Activated CD8-positive, alpha-beta memory T cell treated with anti-CD3 and anti-CD28 coated beads, Interleukin-2, amount 50 U/mL, for 4 hours (primary cell): ENCODE measurements around the gene GRIK4.
"Not testable (repeated sequence)": the region's sequence is repeated elsewhere in the genome, so short reads cannot be mapped to it uniquely, and the experiment has no call there.

Source experiments
- DNase-seq: peaks from one replicate; pipeline ENCODE4 v3.0.0-alpha.2; 2020

Gene GRIK4

DNA sequence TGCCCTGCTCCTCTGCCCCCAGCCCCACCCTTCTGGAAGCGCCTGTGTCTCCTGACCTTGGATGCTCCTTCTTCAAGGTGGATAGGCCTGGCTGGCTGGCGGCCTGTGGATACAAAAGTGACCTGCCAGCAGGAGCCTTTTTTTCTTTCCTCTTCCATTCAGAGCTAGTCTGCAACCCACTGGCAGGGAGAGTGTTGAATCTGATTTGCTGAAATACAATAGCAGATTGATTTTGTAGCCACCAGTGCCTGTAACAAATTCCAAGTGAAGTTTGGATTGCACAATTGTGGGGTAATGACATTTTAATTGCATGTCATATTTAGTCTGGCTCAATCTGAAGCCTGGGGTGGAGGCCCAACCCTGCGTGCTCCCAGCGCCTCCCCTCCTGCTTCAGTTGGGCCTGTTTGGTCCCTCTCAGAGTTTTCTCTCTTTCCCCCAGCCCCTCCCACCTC lies 97.2 kb downstream of the GRIK4 start:
- no peak for DNase-seq

DNA sequence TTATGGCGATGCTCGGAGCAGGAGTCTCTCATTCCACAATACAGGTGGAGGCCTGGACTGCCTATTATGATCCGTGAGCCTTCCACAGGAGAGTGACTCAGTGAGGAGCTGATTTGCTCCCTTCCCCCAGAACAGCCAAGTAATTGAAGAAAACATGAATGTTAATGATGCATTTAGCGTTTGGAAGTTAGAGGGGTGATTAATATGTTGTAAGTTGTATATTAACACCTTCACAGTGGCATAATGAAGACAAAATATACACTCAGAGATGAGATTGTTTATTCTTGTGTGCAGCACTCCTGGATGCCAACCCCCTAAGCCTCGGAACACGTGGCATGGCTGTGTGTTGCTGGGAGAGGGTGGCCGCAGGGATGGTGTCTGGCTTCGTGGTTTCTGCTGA lies 98.6 kb downstream of the GRIK4 start:
- no peak for DNase-seq

DNA sequence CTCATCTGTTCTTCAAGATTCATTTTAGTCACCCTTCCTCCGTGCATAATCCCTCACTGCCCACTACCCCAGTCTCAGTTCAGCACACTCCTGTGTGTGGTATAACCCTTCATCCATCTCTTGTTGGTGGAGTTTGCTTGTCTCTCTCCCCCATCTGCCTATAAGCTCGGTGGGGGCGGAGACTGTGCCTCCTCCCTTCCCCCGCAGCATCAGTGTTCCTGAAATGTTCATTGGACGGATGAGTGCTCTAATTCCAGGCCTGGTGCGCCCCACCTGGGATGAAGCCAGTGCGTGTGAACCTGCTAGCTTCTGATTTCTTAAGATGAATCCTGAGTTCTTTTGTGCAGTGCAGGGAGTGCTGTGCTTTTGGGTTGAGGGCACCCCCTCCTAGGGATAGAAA lies 100.0 kb downstream of the GRIK4 start:
- no peak for DNase-seq

DNA sequence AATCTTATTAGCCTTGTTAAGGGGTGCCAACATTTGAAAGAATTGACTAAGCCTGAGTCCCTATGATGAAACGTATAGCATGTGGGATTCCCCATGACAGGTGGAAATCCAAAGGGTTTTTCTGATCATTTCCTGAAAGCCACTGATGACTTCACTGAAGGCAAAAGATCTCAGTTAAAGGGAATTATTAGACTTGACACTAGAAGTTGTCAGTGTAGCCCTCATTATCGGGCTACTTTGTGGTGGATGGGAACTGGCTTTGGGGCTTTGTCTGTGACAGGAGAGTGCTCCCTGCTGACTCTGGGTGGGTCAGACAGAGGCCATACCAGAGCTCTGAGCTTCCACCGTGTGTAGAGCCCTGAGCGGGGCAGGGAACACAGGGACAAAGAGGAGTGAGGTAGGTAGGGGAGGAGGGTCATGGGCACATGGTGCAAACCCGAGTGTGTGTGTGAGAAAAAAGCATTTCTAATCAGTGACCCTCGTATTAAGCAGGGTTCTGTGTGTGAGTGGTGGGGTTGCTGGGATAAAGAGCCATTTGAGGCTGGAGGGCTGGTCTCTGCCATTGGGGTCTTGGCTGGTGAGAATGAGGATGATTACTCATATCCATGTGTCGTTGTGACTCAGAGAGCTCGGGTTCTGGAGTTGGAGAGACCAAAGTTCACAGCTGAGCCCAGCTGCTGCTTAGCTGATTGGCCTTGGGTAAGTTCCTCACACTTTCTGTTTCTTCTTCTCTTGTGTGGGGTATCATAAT lies 101.1 kb downstream of the GRIK4 start:
- DNase-seq, result no peak

DNA sequence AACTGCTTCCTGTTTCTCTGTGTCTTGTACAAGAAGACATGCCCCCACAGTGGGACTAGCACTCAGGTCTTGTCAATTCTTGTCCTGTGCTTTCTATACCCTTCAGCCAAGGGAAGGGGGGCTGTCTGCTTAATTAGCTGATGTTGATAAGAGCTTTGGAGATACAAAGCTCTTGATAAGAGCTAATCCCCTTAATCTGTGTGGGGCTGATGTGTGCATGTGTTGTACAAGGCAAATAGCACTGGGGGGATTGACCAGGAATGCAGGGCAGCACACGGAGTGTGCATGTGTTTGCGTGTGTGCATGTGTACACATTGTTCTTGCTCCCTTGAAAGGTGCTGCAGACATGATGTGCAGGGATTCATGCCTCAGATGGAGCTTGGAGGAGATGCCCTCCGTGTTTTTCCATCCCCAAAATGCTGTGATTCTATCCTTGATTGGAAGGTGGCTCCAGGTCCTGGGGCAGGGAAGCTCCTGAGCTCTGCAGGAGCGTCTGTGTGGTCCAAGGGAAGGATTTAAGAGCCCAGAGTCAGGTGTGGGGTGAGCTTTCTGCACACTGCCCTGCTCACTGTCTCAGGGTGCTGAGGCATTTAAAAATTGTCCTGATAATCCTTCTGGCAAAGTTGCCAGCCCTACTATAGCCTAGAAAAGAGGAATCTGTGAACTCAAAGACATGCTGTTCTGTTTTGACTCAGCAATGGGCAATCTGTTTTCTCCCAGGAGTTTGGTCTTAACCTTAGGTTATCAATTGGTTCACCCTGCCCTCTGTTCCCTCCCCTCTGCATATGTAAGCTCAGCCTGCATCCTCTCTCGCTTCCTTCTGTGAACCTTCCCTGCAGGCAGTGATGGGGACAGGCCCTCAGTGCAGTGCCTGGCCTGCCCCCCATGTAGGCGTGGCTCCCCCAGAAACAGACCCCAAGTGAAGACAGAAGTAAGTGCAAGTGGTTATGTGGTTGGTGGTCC lies 102.0 kb downstream of the GRIK4 start:
- DNase-seq, result no peak

DNA sequence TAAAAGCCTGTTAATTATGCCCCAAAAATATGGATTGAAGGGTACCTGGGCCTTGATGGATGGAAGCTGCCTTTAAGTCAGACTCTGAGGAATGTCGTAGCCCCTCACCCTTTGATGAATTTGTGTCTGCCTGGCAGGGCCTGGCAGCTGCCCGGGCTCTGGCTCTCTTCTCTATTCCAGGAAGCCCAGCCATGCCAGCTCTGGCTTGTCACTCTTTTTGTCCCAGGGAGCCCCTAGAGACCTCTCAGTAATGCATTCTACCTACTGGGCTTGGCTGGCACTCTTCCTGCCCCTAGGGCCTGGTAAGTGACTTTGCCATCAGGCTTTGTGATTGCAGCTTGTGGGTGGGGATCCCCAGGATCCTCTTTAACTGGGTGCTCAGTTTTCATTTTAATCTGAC lies 103.8 kb downstream of the GRIK4 start:
- no peak for DNase-seq

DNA sequence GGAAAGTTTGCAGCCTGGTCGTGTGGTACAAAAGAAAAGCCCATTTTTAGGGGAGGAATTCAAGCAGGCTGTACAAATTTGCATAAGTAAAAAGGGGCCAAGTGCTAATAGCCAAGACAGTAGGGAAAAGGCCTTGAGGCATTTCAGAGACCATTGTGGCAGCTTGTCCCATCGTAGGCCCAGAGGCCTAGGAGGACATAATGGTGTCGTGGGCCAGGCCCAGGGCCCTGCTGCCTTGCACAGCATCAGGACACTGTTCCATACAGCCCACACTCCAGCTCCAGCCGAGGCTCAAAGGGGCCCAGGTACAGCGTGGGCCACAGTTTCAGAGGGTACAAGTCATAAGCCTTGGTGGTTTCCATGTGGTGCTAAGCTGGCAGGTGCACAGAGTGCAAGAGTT lies 106.9 kb downstream of the GRIK4 start:
- DNase-seq, result no peak

DNA sequence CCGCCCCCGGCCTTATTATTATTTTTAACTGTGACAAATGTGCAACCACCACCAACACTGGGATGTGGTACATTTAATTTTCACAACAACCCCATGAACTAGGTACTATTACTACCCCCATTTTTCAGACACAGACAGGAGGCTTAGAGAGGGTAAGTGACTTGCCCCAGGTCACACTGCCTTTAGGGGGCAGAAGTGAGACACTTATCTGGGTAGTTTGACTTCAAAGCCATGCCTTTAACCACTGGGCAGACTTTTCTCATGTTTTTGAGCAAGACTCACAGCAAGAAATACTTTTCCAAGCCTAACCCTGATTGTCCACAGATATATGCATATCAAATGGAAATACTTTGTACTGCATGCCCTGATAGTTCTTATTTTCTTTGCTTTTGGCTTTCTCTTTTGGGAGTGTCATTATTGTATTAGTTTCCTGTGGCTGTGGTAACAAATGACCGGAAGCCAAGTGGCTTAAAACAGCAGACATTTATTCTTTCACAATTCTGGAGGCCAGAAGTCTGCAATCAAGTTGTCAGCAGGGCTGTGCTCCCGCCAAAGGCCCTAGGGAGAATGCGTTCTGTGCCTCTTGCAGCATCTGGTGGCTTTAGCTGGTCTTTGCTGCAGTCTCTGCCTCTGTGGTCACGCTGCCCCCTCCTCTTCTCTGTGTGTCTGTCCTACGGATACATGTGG lies 110.8 kb downstream of the GRIK4 start:
- no peak for DNase-seq

DNA sequence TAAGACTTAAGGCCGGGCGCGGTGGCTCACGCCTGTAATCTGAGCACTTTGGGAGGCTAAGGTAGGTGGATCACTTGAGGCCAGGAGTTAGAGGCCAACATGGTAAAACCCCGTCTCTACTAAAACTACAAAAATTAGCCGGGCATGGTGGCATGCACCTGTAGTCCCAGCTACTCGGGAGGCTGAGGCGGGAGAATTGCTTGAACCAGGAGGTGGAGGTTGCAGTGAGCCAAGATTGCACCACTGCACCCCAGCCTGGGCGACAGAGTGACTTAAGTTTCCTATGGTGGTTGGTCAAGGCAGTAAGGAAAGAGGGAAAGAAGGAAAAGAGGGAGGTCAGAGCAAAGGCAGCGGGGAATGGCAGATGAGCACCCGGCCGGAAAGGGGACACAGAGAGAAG lies 113.4 kb downstream of the GRIK4 start:
- DNase-seq, result not testable (repeated sequence)

DNA sequence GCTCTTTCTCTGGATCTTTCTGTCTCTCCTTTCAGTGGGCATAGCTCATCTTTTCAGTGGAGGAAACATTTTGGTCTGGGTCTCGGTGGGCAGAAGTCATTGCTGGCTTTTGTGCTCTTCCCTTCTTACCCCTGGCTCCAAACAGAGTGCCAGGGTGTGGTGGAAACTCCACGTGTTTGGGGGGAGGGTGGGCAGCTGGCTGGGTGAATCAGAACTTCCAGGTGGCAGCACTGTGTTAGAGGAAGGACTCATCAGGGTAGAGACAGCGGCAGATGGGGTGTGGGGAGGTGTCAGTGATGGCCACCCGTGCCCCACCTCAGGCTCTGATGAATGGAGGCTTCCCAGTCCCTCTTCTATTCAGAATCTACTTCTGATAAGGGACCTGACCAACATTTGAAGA lies 114.0 kb downstream of the GRIK4 start:
- no peak for DNase-seq

DNA sequence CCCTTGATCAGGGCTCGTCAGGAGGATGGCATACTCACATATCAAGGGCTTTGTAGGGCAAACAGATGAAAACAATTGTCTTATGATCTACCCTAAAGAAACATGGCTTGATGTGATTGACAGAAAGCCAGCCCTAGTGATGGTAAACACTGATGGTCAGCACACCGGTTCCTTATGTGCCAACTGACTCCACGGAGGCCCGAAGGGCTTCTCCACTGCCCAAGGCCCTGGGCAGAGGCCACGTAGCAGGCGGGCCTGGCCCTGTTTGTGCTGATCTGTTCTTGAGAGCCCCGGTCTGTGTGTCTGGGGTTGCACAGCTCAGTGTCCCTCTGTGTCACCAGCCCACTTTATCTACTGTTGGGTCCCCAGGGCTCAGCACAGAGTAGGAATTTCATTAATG lies 115.2 kb downstream of the GRIK4 start:
- DNase-seq, result no peak

DNA sequence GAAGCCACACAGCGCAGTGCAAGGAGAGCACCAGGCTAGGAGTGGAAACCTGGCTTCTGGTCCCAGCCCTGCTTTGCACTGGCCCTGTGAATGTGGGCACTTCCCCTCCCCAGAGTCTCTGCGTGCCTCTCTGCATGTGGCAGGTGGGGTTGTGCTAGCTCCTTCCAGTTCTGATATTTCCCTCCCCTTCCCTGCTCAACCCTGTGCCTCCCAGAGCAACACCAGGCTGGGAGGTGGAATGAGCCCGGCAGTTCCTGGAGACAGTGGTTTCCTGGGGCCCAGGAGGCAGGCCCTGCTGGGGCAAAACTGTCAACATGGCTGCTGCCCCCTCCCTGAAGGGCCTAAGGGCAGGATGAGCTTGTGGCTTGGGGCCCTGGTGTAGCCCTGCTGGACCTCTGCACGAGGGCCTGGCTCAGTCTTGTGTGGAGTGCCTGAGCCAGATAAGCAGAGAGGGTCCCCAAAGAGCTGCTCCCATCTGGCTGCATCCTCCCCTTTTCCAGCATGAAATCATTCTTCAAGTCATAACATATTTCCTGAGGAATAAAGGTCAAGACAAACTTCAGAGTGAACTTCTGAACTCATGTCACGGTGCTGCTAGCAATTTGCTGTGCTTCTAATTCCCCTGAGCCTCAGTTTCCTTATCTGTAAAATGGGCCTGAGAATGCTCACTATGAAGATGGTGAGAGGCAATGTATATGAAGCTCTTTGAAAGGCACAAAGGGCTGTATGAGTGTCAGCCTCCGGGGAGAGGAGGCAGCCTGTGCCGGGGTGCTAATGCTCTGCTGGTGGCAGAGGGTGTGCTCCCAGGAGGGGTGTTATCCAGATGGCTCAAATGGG lies 116.0 kb downstream of the GRIK4 start:
- DNase-seq, result no peak

DNA sequence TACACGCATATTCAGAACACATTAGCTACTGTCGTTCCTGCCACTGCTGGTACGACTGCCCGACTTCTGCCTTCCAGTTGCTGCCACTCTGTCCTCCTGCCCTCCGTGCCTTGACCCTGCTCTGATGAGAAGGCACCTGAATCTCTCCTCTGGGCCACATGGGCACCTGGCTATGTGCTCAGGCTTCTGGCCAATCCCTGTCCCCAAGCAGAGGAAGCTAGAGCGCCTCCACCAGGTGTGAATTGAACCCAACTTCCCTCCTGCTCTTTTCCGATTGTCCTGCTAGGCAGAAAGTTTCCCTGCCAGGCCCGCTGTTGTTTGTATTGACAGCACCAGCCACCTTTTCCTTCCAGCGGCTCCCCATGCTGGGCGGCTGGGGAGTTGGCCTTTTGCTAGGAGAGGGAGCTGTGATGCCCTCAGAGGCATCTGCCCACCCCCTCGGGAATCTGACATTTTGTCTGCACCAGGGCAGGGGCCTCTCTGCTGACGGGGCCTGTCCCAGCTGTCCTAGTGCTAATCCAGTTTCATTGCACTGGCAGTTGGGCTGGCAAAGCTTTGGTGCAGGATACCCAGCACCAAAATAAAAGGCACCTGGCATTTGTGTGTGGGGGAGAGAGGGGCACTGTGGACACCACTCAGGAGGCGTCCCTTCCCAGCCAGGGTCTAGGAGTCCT lies 118.0 kb downstream of the GRIK4 start:
- no peak for DNase-seq

DNA sequence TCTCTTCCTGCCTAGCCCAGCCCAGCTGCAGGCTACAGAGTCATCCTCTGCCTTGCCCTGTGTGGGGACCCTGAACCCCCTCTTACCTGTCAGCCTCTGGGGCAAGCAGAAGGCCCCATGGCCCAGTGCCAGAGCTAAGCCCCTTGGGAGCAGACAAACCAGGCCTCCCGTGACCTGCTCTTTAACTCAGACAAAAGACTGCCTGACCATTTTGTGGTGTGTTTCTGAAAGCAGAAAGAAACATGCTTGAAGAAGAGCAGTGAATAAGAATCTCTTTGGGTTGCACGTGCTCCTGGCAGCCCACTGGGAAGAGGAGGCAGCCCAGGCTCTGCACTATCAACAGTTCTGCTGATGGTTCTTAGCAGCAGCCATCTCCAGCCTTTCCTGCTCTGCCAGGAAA lies 118.6 kb downstream of the GRIK4 start:
- no peak for DNase-seq

DNA sequence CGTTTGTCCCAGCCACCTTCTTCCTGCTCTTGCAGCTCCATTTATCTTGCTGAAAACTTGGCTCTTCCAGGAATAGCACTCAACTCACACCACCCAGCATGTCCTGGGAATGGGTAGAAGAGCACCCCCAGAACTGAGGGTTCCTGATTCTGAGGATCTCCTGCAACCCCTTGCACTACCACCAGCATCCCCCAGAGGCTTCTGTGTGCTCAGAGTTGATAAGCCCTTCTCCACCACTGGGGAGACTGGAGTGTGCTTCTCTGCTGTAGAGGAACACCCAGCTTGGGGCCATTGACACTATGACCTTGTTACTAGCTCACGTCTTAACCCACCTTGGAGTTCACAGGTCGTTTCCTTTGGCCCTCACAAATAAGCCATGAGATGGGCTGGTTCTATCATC lies 121.0 kb downstream of the GRIK4 start:
- DNase-seq, result no peak

DNA sequence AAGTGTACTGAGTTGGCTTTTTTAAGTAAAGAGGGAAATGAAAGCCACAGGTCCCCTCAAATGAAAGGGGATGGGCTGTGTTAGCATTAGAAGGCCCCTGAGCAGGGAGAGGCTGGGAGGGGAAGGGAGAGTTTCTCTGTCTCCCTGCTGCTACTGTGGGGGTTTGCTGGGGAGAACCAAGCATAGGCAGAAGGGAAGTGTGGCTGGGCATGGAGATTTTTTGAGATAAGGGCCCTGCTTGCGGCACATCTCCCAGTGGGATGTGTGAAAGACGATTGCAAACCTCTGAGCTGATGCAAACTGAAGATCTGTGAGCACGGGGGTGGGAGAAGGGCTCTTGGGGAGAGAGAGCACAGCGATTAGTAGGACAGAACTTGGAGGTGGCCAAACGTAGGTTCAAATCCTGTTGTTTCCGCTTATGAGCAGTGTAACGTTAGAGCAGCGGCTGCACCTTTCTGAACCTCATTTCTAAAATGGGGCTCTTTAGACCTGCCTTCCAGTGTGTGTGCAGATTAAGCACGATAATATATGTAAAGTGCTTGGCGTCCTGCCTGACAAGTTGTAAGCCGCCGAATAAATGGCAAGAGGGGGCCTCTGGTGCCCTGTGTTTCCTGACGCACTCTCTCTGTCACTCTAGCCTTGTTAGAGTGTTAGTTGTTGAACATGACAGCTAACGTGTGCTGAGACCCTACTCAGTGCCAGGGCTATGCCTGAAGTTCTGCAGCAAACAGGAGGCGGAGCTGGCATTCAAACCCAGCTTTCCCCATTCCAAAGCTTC lies 122.3 kb downstream of the GRIK4 start:
- DNase-seq, result no peak

DNA sequence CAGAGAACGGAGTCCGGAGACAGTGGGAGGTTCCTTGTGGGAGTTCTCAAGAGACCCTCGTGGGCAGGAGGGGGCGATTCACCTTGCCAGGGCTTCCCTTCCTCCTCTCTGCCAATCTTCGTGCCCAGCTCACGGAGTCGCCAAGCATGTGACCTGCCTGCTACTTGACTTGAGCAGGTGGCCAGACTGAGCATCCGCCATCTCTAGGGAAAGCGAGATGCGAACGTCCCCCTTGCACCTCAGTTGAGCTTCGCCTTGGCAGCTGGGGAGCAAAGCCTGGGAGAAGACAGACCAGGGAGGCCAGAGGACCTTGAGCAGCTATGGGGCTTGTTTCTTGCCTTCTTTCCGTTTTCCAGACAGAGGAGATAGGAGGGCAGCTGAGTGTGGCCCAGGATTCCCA lies 123.2 kb downstream of the GRIK4 start:
- no peak for DNase-seq

DNA sequence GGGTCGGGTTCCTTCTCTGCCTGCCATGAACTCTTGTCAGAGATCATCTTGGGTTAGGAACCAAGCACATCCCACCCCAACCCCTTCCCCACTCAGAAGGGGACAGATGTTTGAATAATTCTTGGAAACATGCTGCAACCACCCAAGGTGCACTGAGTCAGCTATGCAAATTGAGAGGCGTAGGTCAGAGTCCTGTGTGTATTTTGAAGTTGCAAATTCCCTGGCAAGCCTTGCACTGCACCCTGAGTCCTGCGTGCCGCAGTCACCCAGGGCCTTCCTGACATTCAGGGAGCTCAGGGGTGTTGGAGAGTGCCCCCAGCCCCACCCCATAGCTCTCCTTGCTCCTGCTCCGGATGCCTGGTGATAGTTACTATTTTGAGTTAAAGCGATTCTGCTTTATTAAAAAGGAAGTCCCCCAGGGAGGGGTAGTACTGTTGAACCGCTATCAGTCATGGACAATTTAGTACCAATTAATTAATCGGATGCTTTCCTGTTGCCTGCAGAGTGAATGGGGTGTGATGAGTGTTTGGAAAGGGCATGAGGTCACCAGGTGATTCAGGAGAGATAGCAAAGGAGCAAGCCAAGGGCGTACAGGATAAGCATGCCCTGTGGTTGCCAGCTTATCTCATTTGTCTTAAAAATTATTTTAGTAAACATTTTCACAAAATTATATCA lies 123.7 kb downstream of the GRIK4 start:
- DNase-seq, result no peak

DNA sequence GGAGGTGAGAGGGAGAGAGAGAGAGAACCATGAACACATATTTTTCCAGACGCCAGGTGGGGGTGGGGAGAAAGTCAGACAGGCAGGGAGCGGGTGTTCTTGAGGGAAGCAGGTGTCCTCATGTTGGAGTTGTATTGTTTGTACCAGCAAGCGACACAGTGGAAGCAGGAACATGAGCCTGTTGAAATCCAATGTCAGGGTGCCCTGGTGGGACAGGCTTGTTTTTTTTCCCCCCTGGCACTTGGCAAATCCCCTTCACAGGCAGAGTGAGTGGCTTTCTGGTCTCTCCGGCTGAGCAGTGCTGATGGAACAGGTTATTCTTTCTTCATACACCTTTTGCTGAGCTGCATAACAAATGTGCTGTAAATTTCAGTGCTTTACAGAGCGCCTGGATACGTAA lies 125.6 kb downstream of the GRIK4 start:
- DNase-seq, result no peak

DNA sequence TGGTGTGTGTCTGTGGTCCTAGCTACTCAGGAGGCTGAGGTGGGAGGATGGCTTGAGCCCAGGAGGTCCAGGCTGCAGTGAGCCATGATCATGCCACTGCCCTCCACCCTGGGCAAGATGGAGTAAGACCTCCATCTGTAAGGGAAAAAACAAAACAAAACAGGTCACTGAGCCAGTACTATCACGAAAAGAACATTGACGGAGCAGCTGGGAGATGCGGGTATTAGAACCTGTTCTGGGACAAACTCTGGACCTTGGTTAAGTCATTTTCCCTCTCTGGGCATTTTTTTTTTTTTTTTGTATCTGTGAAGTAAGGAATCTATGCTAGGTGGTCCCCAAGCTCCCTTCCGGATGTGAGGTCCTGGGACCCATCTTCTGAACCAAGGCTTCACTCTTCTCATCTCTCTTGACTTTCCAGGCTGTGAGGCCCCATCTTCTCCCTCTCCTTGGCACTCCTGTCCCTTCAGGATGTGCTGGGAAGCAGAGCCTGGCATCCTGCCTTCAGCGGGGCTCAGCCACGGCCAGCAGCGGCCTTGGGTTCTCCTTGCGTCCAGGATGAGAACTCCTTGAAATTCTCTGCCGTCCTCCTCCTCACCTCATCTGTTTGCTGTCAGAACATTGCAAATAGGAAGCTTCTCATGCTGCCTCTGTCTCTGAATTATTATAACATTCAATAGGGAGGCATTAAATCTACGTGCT lies 130.8 kb downstream of the GRIK4 start:
- no peak for DNase-seq
